H9 (cell line): Measurements from ENCODE around the gene OR4K1. TPM values are rescaled to one million over a fixed set of nuclear protein-coding genes. Genes with fewer than 3 reads are reported as not detected.

Source experiments
- DNase-seq: peaks from one replicate; pipeline ENCODE4 v3.0.0-alpha.2; 2017
- H2AFZ ChIP-seq: one replicate; pipeline ENCODE4 v1.6.1; 2013; ENCODE audit warnings: mild to moderate bottlenecking, low read length, control low read depth, moderate library complexity
- H2AK5ac ChIP-seq: 2 replicates; pipeline ENCODE4 v1.6.1; 2013; ENCODE audit warnings: low read length, control low read depth, mixed read lengths; ENCODE audit not compliant: insufficient read length
- H2BK120ac ChIP-seq: one replicate; pipeline ENCODE4 v1.6.1; 2013; ENCODE audit warnings: low read depth, mild to moderate bottlenecking, low read length, control low read depth, inconsistent platforms; ENCODE audit not compliant: poor library complexity, severe bottlenecking
- H2BK12ac ChIP-seq: 2 replicates; pipeline ENCODE4 v1.6.1; 2013; ENCODE audit warnings: low read length, control low read depth, mixed read lengths, low read depth; ENCODE audit not compliant: insufficient read length
- H2BK15ac ChIP-seq: 2 replicates; pipeline ENCODE4 v1.6.1; 2013; ENCODE audit warnings: low read depth, low read length, control low read depth
- H2BK20ac ChIP-seq: one replicate; pipeline ENCODE4 v1.6.1; 2013; ENCODE audit warnings: low read depth, mild to moderate bottlenecking, low read length, control low read depth, inconsistent platforms; ENCODE audit not compliant: poor library complexity, severe bottlenecking
- H2BK5ac ChIP-seq: 2 replicates; pipeline ENCODE4 v1.6.1; 2013; ENCODE audit warnings: low read length, control low read depth, mixed read lengths; ENCODE audit not compliant: insufficient read length
- H3K14ac ChIP-seq: 2 replicates; pipeline ENCODE4 v1.6.1; 2013; ENCODE audit warnings: low read length, control low read depth; ENCODE audit not compliant: insufficient read depth
- H3K18ac ChIP-seq: 2 replicates; pipeline ENCODE4 v1.6.1; 2013; ENCODE audit warnings: low read depth, mild to moderate bottlenecking, mixed read lengths, low read length, control low read depth; ENCODE audit not compliant: insufficient read length
- H3K23ac ChIP-seq: 2 replicates; pipeline ENCODE4 v1.6.1; 2013; ENCODE audit warnings: low read length, control low read depth, mixed read lengths, low read depth; ENCODE audit not compliant: insufficient read length
- H3K23me2 ChIP-seq: 2 replicates; pipeline ENCODE4 v1.6.1; 2013; ENCODE audit warnings: low read depth, mild to moderate bottlenecking, mixed read lengths, low read length, control low read depth; ENCODE audit not compliant: insufficient read length, poor library complexity, severe bottlenecking
- H3K27ac ChIP-seq: 2 replicates; pipeline ENCODE4 v1.5.1; 2013; ENCODE audit warnings: low read length, control low read depth, mixed read lengths, low read depth; ENCODE audit not compliant: insufficient read length
- H3K27me3 ChIP-seq: 2 replicates; pipeline ENCODE4 v1.6.1; 2013; ENCODE audit warnings: low read length, control low read depth, inconsistent platforms; ENCODE audit not compliant: insufficient read depth
- H3K4ac ChIP-seq: 2 replicates; pipeline ENCODE4 v1.6.1; 2013; ENCODE audit warnings: low read depth, mild to moderate bottlenecking, control low read depth, inconsistent platforms, low read length, moderate library complexity
- H3K4me1 ChIP-seq: 2 replicates; pipeline ENCODE4 v1.6.1; 2013; ENCODE audit warnings: low read length, control low read depth, inconsistent platforms; ENCODE audit not compliant: insufficient read depth
- H3K4me2 ChIP-seq: 2 replicates; pipeline ENCODE4 v1.6.1; 2013; ENCODE audit warnings: low read length, control low read depth, mixed read lengths; ENCODE audit not compliant: insufficient read length, insufficient read depth
- H3K56ac ChIP-seq: 2 replicates; pipeline ENCODE4 v1.6.1; 2013; ENCODE audit warnings: low read depth, mild to moderate bottlenecking, mixed read lengths, low read length, control low read depth; ENCODE audit not compliant: insufficient read length
- H3K79me1 ChIP-seq: 2 replicates; pipeline ENCODE4 v1.6.1; 2013; ENCODE audit warnings: low read depth, mild to moderate bottlenecking, moderate library complexity, low read length, control low read depth, inconsistent platforms; ENCODE audit not compliant: insufficient read depth, poor library complexity, severe bottlenecking
- H3K79me2 ChIP-seq: 2 replicates; pipeline ENCODE4 v1.6.1; 2013; ENCODE audit warnings: low read length, control low read depth, inconsistent platforms; ENCODE audit not compliant: insufficient read depth
- H3K9ac ChIP-seq: 2 replicates; pipeline ENCODE4 v1.6.1; 2013; ENCODE audit warnings: low read length, control low read depth, mixed read lengths; ENCODE audit not compliant: insufficient read length; ENCODE audit errors: extremely low read depth
- H3K9me3 ChIP-seq: one replicate; pipeline ENCODE4 v1.6.1; 2013; ENCODE audit warnings: low read depth, low read length, inconsistent platforms; ENCODE audit not compliant: control insufficient read depth
- H3T11ph ChIP-seq: one replicate; pipeline ENCODE4 v1.6.1; 2013; ENCODE audit warnings: mild to moderate bottlenecking, low read length, control low read depth, inconsistent platforms
- H4K20me1 ChIP-seq: one replicate; pipeline ENCODE4 v1.6.1; 2013; ENCODE audit not compliant: control insufficient read depth, insufficient read length, insufficient read depth
- H4K5ac ChIP-seq: 2 replicates; pipeline ENCODE4 v1.6.1; 2013; ENCODE audit warnings: low read depth, mild to moderate bottlenecking, mixed read lengths, low read length, control low read depth; ENCODE audit not compliant: insufficient read length
- H4K8ac ChIP-seq: replicated peaks from 2 replicates; pipeline ENCODE4 v1.6.1; 2013; ENCODE audit warnings: low read length, control low read depth, mixed read lengths, low read depth; ENCODE audit not compliant: insufficient read length
- H4K91ac ChIP-seq: 2 replicates; pipeline ENCODE4 v1.6.1; 2013; ENCODE audit warnings: low read depth, mild to moderate bottlenecking, moderate library complexity, mixed read lengths, low read length, control low read depth; ENCODE audit not compliant: insufficient read length
- H3K27ac Mint-ChIP-seq, 3 experiments: 2 replicates in 2 of 3; 3 replicates in 1 of 3; pipeline ENCODE4 v1.8.0; 2020 to 2021; ENCODE audit warnings: mixed read lengths in 3 of 3, mild to moderate bottlenecking in 1 of 3, moderate library complexity in 1 of 3
- H3K27me3 Mint-ChIP-seq: 2 replicates; pipeline ENCODE4 v1.8.0; 2021; ENCODE audit warnings: low read depth, mild to moderate bottlenecking, moderate library complexity, mixed read lengths
- H3K36me3 Mint-ChIP-seq, 3 experiments: 2 replicates in 2 of 3; 3 replicates in 1 of 3; pipeline ENCODE4 v1.8.0; 2020 to 2021; ENCODE audit warnings: low read depth in 3 of 3, mixed read lengths in 3 of 3; ENCODE audit not compliant: insufficient read depth in 1 of 3
- H3K4me1 Mint-ChIP-seq, 2 experiments: 2 replicates each; pipeline ENCODE4 v1.8.0; 2020; ENCODE audit warnings: mixed read lengths in 2 of 2
- H3K4me3 Mint-ChIP-seq, 2 experiments: 2 replicates in 1 of 2; 3 replicates in 1 of 2; pipeline ENCODE4 v1.8.0; 2020 to 2021; ENCODE audit warnings: mild to moderate bottlenecking in 2 of 2, mixed read lengths in 2 of 2, moderate library complexity in 1 of 2
- H3K9me3 Mint-ChIP-seq, 2 experiments: 2 replicates in 1 of 2; 3 replicates in 1 of 2; pipeline ENCODE4 v1.8.0; 2020; ENCODE audit warnings: mild to moderate bottlenecking in 2 of 2, mixed read lengths in 2 of 2, moderate library complexity in 1 of 2
- WGBS: extraction: QIAGEN DNeasy Blood & Tissue Kit; methylation state at CpG from one replicate; pipeline ENCODE4 v1.1.7; 2013; ENCODE audit warnings: missing lambda C conversion rate, low lambda C conversion rate, mixed read lengths; ENCODE audit not compliant: insufficient read length; ENCODE audit errors: extremely low coverage; 5-methylcytosine and 5-hydroxymethylcytosine counted together
- total RNA-seq: library from RNA; stranded (reverse); gene quantifications from 2 replicates; pipeline ENCODE4 v1.2.1, GENCODE V29; 2021
- TF ChIP-seq, protein P1 (sequence below): fragments of 200-600 bp; sonication (generic); conservative IDR thresholded peaks from 3 replicates; pipeline ENCODE4 v1.8.0; 2021; ENCODE audit warnings: antibody characterized with exemption, mild to moderate bottlenecking

The OR4K1 gene
- total RNA-seq, 1 experiment from 2014 or later = not detected

GRCh38 chr14:19900999-19901398, 29.7 kb upstream of the OR4K1 start:
- Histone ChIP-seq H4K20me1 (no peaks in the 10 kb centered on the region), H3K4me1 (no peaks in the 10 kb centered on the region), H2AFZ (no peak overlapping the region), H3K9me3 (peaks cover 80% of the 10 kb centered on the region), H3K18ac (no peak overlapping the region), H4K91ac (no peak overlapping the region), H4K5ac (no peak overlapping the region), H3K4me2 (no peak overlapping the region), H3K79me2 (no peaks in the 10 kb centered on the region), H3K4ac (no peak overlapping the region), H3K14ac (no peak overlapping the region), H3K56ac (no peak overlapping the region), H2BK12ac (no peak overlapping the region), H3K79me1 (no peaks in the 10 kb centered on the region), H3K23me2 (no peaks in the 10 kb centered on the region), H2BK120ac (no peak overlapping the region), H3K23ac (no peak overlapping the region), H2BK15ac (no peak overlapping the region), H3K9ac (no peak overlapping the region), H3T11ph (no peak overlapping the region), H4K8ac (no peak overlapping the region), H2BK5ac (no peak overlapping the region), H3K27me3 (no peaks in the 10 kb centered on the region), H2BK20ac (no peak overlapping the region), H2AK5ac (no peak overlapping the region), H3K27ac (no peak overlapping the region)
- peaks cover 12 to 51% (median 22%) of the 10 kb centered on the region in 3 experiments; a peak in 6 of 7 replicates for H3K36me3 Mint-ChIP-seq
- TF ChIP-seq, protein P1, sequence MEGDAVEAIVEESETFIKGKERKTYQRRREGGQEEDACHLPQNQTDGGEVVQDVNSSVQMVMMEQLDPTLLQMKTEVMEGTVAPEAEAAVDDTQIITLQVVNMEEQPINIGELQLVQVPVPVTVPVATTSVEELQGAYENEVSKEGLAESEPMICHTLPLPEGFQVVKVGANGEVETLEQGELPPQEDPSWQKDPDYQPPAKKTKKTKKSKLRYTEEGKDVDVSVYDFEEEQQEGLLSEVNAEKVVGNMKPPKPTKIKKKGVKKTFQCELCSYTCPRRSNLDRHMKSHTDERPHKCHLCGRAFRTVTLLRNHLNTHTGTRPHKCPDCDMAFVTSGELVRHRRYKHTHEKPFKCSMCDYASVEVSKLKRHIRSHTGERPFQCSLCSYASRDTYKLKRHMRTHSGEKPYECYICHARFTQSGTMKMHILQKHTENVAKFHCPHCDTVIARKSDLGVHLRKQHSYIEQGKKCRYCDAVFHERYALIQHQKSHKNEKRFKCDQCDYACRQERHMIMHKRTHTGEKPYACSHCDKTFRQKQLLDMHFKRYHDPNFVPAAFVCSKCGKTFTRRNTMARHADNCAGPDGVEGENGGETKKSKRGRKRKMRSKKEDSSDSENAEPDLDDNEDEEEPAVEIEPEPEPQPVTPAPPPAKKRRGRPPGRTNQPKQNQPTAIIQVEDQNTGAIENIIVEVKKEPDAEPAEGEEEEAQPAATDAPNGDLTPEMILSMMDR = no peak
- no peaks in the 10 kb centered on the region for H3K4me1 Mint-ChIP-seq
- H3K4me3 Mint-ChIP-seq = no peak overlapping the region
- no peak overlapping the region for H3K27ac Mint-ChIP-seq
- no peak for DNase-seq
- H3K9me3 Mint-ChIP-seq = peaks cover 73% of the 10 kb centered on the region in 2 experiments
- no CpG with 5 or more reads among the region's 3 CpGs for WGBS
- no peaks in the 10 kb centered on the region for H3K27me3 Mint-ChIP-seq
